H9 (cell line): ENCODE measurements around the gene PPP1R26. TPM values are rescaled to one million over a fixed set of nuclear protein-coding genes. Genes with fewer than 3 reads are reported as not detected.
A peak's percentile ranks its signal among the peaks of the same experiment; 100 is the strongest.

Experiments used
- DNase-seq: peaks from one replicate; pipeline ENCODE4 v3.0.0-alpha.2; 2017
- H2AFZ ChIP-seq: one replicate; pipeline ENCODE4 v1.6.1; 2013; ENCODE audit warnings: mild to moderate bottlenecking, low read length, control low read depth, moderate library complexity
- H2AK5ac ChIP-seq: 2 replicates; pipeline ENCODE4 v1.6.1; 2013; ENCODE audit warnings: low read length, control low read depth, mixed read lengths; ENCODE audit not compliant: insufficient read length
- H2BK120ac ChIP-seq: one replicate; pipeline ENCODE4 v1.6.1; 2013; ENCODE audit warnings: low read depth, mild to moderate bottlenecking, low read length, control low read depth, inconsistent platforms; ENCODE audit not compliant: poor library complexity, severe bottlenecking
- H2BK12ac ChIP-seq: 2 replicates; pipeline ENCODE4 v1.6.1; 2013; ENCODE audit warnings: low read length, control low read depth, mixed read lengths, low read depth; ENCODE audit not compliant: insufficient read length
- H2BK15ac ChIP-seq: 2 replicates; pipeline ENCODE4 v1.6.1; 2013; ENCODE audit warnings: low read depth, low read length, control low read depth
- H2BK20ac ChIP-seq: one replicate; pipeline ENCODE4 v1.6.1; 2013; ENCODE audit warnings: low read depth, mild to moderate bottlenecking, low read length, control low read depth, inconsistent platforms; ENCODE audit not compliant: poor library complexity, severe bottlenecking
- H2BK5ac ChIP-seq: 2 replicates; pipeline ENCODE4 v1.6.1; 2013; ENCODE audit warnings: low read length, control low read depth, mixed read lengths; ENCODE audit not compliant: insufficient read length
- H3K14ac ChIP-seq: 2 replicates; pipeline ENCODE4 v1.6.1; 2013; ENCODE audit warnings: low read length, control low read depth; ENCODE audit not compliant: insufficient read depth
- H3K18ac ChIP-seq: 2 replicates; pipeline ENCODE4 v1.6.1; 2013; ENCODE audit warnings: low read depth, mild to moderate bottlenecking, mixed read lengths, low read length, control low read depth; ENCODE audit not compliant: insufficient read length
- H3K23ac ChIP-seq: 2 replicates; pipeline ENCODE4 v1.6.1; 2013; ENCODE audit warnings: low read length, control low read depth, mixed read lengths, low read depth; ENCODE audit not compliant: insufficient read length
- H3K23me2 ChIP-seq: 2 replicates; pipeline ENCODE4 v1.6.1; 2013; ENCODE audit warnings: low read depth, mild to moderate bottlenecking, mixed read lengths, low read length, control low read depth; ENCODE audit not compliant: insufficient read length, poor library complexity, severe bottlenecking
- H3K27ac ChIP-seq: 2 replicates; pipeline ENCODE4 v1.5.1; 2013; ENCODE audit warnings: low read length, control low read depth, mixed read lengths, low read depth; ENCODE audit not compliant: insufficient read length
- H3K27me3 ChIP-seq: 2 replicates; pipeline ENCODE4 v1.6.1; 2013; ENCODE audit warnings: low read length, control low read depth, inconsistent platforms; ENCODE audit not compliant: insufficient read depth
- H3K4ac ChIP-seq: 2 replicates; pipeline ENCODE4 v1.6.1; 2013; ENCODE audit warnings: low read depth, mild to moderate bottlenecking, control low read depth, inconsistent platforms, low read length, moderate library complexity
- H3K4me1 ChIP-seq: 2 replicates; pipeline ENCODE4 v1.6.1; 2013; ENCODE audit warnings: low read length, control low read depth, inconsistent platforms; ENCODE audit not compliant: insufficient read depth
- H3K4me2 ChIP-seq: 2 replicates; pipeline ENCODE4 v1.6.1; 2013; ENCODE audit warnings: low read length, control low read depth, mixed read lengths; ENCODE audit not compliant: insufficient read length, insufficient read depth
- H3K56ac ChIP-seq: 2 replicates; pipeline ENCODE4 v1.6.1; 2013; ENCODE audit warnings: low read depth, mild to moderate bottlenecking, mixed read lengths, low read length, control low read depth; ENCODE audit not compliant: insufficient read length
- H3K79me1 ChIP-seq: 2 replicates; pipeline ENCODE4 v1.6.1; 2013; ENCODE audit warnings: low read depth, mild to moderate bottlenecking, moderate library complexity, low read length, control low read depth, inconsistent platforms; ENCODE audit not compliant: insufficient read depth, poor library complexity, severe bottlenecking
- H3K79me2 ChIP-seq: 2 replicates; pipeline ENCODE4 v1.6.1; 2013; ENCODE audit warnings: low read length, control low read depth, inconsistent platforms; ENCODE audit not compliant: insufficient read depth
- H3K9ac ChIP-seq: 2 replicates; pipeline ENCODE4 v1.6.1; 2013; ENCODE audit warnings: low read length, control low read depth, mixed read lengths; ENCODE audit not compliant: insufficient read length; ENCODE audit errors: extremely low read depth
- H3K9me3 ChIP-seq: one replicate; pipeline ENCODE4 v1.6.1; 2013; ENCODE audit warnings: low read depth, low read length, inconsistent platforms; ENCODE audit not compliant: control insufficient read depth
- H3T11ph ChIP-seq: one replicate; pipeline ENCODE4 v1.6.1; 2013; ENCODE audit warnings: mild to moderate bottlenecking, low read length, control low read depth, inconsistent platforms
- H4K20me1 ChIP-seq: one replicate; pipeline ENCODE4 v1.6.1; 2013; ENCODE audit not compliant: control insufficient read depth, insufficient read length, insufficient read depth
- H4K5ac ChIP-seq: 2 replicates; pipeline ENCODE4 v1.6.1; 2013; ENCODE audit warnings: low read depth, mild to moderate bottlenecking, mixed read lengths, low read length, control low read depth; ENCODE audit not compliant: insufficient read length
- H4K8ac ChIP-seq: replicated peaks from 2 replicates; pipeline ENCODE4 v1.6.1; 2013; ENCODE audit warnings: low read length, control low read depth, mixed read lengths, low read depth; ENCODE audit not compliant: insufficient read length
- H4K91ac ChIP-seq: 2 replicates; pipeline ENCODE4 v1.6.1; 2013; ENCODE audit warnings: low read depth, mild to moderate bottlenecking, moderate library complexity, mixed read lengths, low read length, control low read depth; ENCODE audit not compliant: insufficient read length
- H3K27ac Mint-ChIP-seq, 3 experiments: 2 replicates in 2 of 3; 3 replicates in 1 of 3; pipeline ENCODE4 v1.8.0; 2020 to 2021; ENCODE audit warnings: mixed read lengths in 3 of 3, mild to moderate bottlenecking in 1 of 3, moderate library complexity in 1 of 3
- H3K27me3 Mint-ChIP-seq: 2 replicates; pipeline ENCODE4 v1.8.0; 2021; ENCODE audit warnings: low read depth, mild to moderate bottlenecking, moderate library complexity, mixed read lengths
- H3K36me3 Mint-ChIP-seq, 3 experiments: 2 replicates in 2 of 3; 3 replicates in 1 of 3; pipeline ENCODE4 v1.8.0; 2020 to 2021; ENCODE audit warnings: low read depth in 3 of 3, mixed read lengths in 3 of 3; ENCODE audit not compliant: insufficient read depth in 1 of 3
- H3K4me1 Mint-ChIP-seq, 2 experiments: 2 replicates each; pipeline ENCODE4 v1.8.0; 2020; ENCODE audit warnings: mixed read lengths in 2 of 2
- H3K4me3 Mint-ChIP-seq, 2 experiments: 2 replicates in 1 of 2; 3 replicates in 1 of 2; pipeline ENCODE4 v1.8.0; 2020 to 2021; ENCODE audit warnings: mild to moderate bottlenecking in 2 of 2, mixed read lengths in 2 of 2, moderate library complexity in 1 of 2
- H3K9me3 Mint-ChIP-seq, 2 experiments: 2 replicates in 1 of 2; 3 replicates in 1 of 2; pipeline ENCODE4 v1.8.0; 2020; ENCODE audit warnings: mild to moderate bottlenecking in 2 of 2, mixed read lengths in 2 of 2, moderate library complexity in 1 of 2
- CTCF ChIP-seq: fragments of 200-600 bp; sonication (generic); conservative IDR thresholded peaks from 3 replicates; pipeline ENCODE4 v1.8.0; 2021; ENCODE audit warnings: antibody characterized with exemption, mild to moderate bottlenecking
- WGBS: extraction: QIAGEN DNeasy Blood & Tissue Kit; methylation state at CpG from one replicate; pipeline ENCODE4 v1.1.7; 2013; ENCODE audit warnings: missing lambda C conversion rate, low lambda C conversion rate, mixed read lengths; ENCODE audit not compliant: insufficient read length; ENCODE audit errors: extremely low coverage; 5-methylcytosine and 5-hydroxymethylcytosine counted together
- total RNA-seq: library from RNA; stranded (reverse); gene quantifications from 2 replicates; pipeline ENCODE4 v1.2.1, GENCODE V29; 2021

PPP1R26 gene
- total RNA-seq, 1 experiment from 2014 or later, result 38.0 TPM

GRCh38 chr9:135498381-135499126 is 19.0 kb downstream of the PPP1R26 start:
- Histone ChIP-seq H3K79me1 (no peaks in the 10 kb centered on the region), H2AK5ac (no peak overlapping the region), H3K9me3 (no peaks in the 10 kb centered on the region), H2BK15ac (no peak overlapping the region), H2AFZ (no peak overlapping the region), H3K23me2 (peaks cover 16% of the 10 kb centered on the region), H3K14ac (no peak overlapping the region), H3K23ac (no peak overlapping the region), H2BK20ac (no peak overlapping the region), H3K4me1 (no peaks in the 10 kb centered on the region; the same call in 1 of the 2 replicates), H3K56ac (no peak overlapping the region), H4K20me1 (no peaks in the 10 kb centered on the region), H3K4ac (no peak overlapping the region), H4K91ac (no peak overlapping the region), H2BK12ac (no peak overlapping the region), H3K9ac (no peak overlapping the region), H3K4me2 (peak overlapping the region; percentile 72), H3K18ac (no peak overlapping the region), H2BK5ac (no peak overlapping the region), H3K27ac (no peak overlapping the region), H4K5ac (no peak overlapping the region), H2BK120ac (no peak overlapping the region), H3T11ph (no peak overlapping the region), H4K8ac (no peak overlapping the region), H3K27me3 (no peaks in the 10 kb centered on the region), H3K79me2 (no peaks in the 10 kb centered on the region)
- Mint-ChIP-seq H3K4me1 (peaks cover 10 to 12% of the 10 kb centered on the region in 2 experiments), H3K27ac (no peak overlapping the region; a peak in 1 of 7 replicates), H3K27me3 (peaks cover 12% of the 10 kb centered on the region), H3K36me3 (peaks cover 12 to 23% (median 22%) of the 10 kb centered on the region in 3 experiments; a peak in 6 of 7 replicates), H3K9me3 (no peaks in the 10 kb centered on the region; a peak in 1 of 5 replicates), H3K4me3 (peak overlapping the region in 1 of 2 experiments; percentile 80; a peak in 2 of 5 replicates)
- no peak for TF ChIP-seq CTCF
- no CpG with 5 or more reads among the region's 15 CpGs for WGBS
- DNase-seq, result no peak
